ENCODE data around the gene MTX2.

Gene MTX2

DNA sequence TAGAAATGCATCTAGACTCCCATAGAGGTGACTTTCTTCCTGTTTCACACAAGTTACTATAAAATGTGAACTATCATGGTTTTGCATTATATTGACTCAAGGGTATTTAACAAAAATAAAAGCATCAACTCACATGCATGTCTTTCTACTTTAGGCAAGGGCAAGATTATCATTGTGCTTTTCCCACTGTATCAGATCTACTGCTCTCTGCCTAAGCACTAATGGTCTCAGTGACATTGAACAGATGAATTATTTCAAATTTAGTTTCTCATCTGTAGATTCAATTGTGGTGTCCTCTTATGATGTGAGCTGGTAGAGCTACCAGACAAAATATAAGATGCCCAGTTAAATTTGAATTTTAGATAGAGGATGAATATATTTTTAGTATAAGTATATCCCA is 113.9 kb downstream of the MTX2 start:
- Histone ChIP-seq H3K36me3 (replicated peaks) (no peaks in the 10 kb centered on the region), H3K27me3 (replicated peaks) (no peaks in the 10 kb centered on the region), H3K27ac (no peak overlapping the region), H3K4me3 (ENCODE audit: low read depth, low read length) (no peak overlapping the region)
- no peak for DNase-seq
- TF ChIP-seq, protein P1, sequence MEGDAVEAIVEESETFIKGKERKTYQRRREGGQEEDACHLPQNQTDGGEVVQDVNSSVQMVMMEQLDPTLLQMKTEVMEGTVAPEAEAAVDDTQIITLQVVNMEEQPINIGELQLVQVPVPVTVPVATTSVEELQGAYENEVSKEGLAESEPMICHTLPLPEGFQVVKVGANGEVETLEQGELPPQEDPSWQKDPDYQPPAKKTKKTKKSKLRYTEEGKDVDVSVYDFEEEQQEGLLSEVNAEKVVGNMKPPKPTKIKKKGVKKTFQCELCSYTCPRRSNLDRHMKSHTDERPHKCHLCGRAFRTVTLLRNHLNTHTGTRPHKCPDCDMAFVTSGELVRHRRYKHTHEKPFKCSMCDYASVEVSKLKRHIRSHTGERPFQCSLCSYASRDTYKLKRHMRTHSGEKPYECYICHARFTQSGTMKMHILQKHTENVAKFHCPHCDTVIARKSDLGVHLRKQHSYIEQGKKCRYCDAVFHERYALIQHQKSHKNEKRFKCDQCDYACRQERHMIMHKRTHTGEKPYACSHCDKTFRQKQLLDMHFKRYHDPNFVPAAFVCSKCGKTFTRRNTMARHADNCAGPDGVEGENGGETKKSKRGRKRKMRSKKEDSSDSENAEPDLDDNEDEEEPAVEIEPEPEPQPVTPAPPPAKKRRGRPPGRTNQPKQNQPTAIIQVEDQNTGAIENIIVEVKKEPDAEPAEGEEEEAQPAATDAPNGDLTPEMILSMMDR (IDR thresholded peaks at IDR 0.05; ENCODE audit: low read depth, low read length, missing control alignments), result no peak
- in situ Hi-C loops (cut with HindIII; ENCODE audit: low pct_ligation_motif_present, low sequenced_read_pairs), result no loop called here

DNA sequence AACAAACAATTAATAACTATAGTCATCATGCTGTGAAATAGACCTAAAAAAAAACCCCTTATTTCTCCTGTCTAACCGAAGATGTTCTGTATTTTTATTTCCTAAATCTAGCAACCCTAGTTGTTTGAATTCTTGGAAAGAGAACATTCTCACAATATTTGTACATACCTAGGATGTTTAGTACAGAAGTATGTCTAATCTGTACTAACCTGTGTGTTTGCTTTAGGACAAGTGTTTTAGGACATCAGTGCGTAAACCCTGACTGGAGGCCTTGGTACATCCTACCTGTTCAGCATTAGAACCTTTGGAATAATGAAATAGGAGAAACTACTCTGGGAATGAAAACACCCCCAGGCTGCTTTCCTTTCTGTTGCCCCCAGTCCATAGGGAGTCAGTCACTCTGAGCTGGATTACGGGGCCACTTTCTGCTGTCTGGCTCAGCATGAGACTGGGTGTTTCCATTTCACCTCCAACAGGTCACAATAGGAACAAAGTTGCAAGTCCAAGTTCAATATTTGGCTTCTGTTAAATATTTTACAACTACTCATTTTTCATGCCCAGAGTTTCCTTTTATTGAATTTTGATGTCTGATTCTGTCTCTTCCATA is 114.7 kb downstream of the MTX2 start:
- no peak overlapping the region for H3K4me3 ChIP-seq (ENCODE audit: low read depth, low read length)
- no peak for DNase-seq
- no peak overlapping the region for H3K27ac ChIP-seq
- H3K36me3 ChIP-seq (replicated peaks), result no peaks in the 10 kb centered on the region
- TF ChIP-seq, protein P1 (IDR thresholded peaks at IDR 0.05; ENCODE audit: low read depth, low read length, missing control alignments), result no peak
- in situ Hi-C loops (cut with HindIII; ENCODE audit: low pct_ligation_motif_present, low sequenced_read_pairs), result no loop called here
- no peaks in the 10 kb centered on the region for H3K27me3 ChIP-seq (replicated peaks)

DNA sequence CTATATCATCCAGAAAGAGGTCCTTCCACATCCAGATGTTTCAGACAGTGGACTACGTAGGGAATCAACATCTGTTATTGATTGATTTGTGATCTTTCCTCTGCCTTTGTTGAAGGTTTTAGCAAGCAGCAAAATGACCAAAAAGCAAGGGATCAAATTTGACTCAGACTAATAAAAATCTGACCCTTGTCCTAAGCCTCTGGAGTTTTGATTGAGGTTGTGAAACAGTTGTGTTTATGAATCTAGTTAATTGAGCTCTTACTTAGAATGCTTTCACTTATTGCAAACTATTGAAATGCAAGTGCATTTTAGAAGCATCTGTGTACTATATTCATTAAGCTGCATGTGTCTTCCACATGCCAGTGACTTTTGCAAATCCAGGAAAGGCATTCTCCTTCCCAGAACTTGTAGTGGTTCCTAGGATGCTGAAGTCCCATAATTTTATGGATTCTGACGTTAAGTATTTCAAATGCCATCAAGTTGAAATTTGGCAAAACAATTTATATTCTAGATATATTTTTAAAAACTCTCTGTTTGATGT is 116.0 kb downstream of the MTX2 start:
- TF ChIP-seq, protein P1 (IDR thresholded peaks at IDR 0.05; ENCODE audit: low read depth, low read length, missing control alignments), result no peak
- no peaks in the 10 kb centered on the region for H3K36me3 ChIP-seq (replicated peaks)
- in situ Hi-C loops (cut with HindIII; ENCODE audit: low pct_ligation_motif_present, low sequenced_read_pairs), result no loop called here
- no peak for DNase-seq
- H3K27ac ChIP-seq, result no peak overlapping the region
- H3K4me3 ChIP-seq (ENCODE audit: low read depth, low read length), result no peak overlapping the region
- H3K27me3 ChIP-seq (replicated peaks), result no peaks in the 10 kb centered on the region

DNA sequence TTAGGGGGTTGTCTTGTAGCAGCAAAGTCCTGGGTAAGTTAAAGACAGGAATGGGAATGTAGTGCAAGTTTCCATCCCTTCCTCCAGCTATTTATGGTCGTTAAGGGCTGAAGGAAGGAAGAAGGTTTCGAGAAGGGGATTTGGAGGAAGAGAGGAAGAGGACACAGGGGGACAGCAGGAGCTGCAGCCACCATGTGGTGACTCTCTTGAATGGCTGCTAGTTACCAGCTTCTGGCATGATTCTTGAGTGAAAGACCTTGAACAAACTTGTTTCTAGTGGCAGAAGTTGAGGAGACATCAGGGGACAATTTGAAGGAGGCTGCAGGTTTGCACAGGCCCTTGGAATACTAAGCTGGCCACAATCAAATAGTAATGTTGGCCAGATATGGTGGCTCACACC is 116.6 kb downstream of the MTX2 start:
- Histone ChIP-seq H3K27me3 (replicated peaks) (no peaks in the 10 kb centered on the region), H3K36me3 (replicated peaks) (no peaks in the 10 kb centered on the region), H3K27ac (no peak overlapping the region), H3K4me3 (ENCODE audit: low read depth, low read length) (no peak overlapping the region)
- no peak for DNase-seq
- TF ChIP-seq, protein P1 (IDR thresholded peaks at IDR 0.05; ENCODE audit: low read depth, low read length, missing control alignments), result peak; percentile 11
- in situ Hi-C loops (cut with HindIII; ENCODE audit: low pct_ligation_motif_present, low sequenced_read_pairs), result no loop called here
